ENCODE results near the gene MRPL38.

GRCh38 chr17:75881678-75882454 is 22.8 kb downstream of the MRPL38 start:
- TF ChIP-seq, protein P1, sequence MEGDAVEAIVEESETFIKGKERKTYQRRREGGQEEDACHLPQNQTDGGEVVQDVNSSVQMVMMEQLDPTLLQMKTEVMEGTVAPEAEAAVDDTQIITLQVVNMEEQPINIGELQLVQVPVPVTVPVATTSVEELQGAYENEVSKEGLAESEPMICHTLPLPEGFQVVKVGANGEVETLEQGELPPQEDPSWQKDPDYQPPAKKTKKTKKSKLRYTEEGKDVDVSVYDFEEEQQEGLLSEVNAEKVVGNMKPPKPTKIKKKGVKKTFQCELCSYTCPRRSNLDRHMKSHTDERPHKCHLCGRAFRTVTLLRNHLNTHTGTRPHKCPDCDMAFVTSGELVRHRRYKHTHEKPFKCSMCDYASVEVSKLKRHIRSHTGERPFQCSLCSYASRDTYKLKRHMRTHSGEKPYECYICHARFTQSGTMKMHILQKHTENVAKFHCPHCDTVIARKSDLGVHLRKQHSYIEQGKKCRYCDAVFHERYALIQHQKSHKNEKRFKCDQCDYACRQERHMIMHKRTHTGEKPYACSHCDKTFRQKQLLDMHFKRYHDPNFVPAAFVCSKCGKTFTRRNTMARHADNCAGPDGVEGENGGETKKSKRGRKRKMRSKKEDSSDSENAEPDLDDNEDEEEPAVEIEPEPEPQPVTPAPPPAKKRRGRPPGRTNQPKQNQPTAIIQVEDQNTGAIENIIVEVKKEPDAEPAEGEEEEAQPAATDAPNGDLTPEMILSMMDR (conservative IDR thresholded peaks at IDR 0.05) = no peak
- TF ChIP-seq EZH2 (IDR thresholded peaks at IDR 0.05; ENCODE audit: low read depth) = no peak

Data from PC-9 (cell line).